Measurements from ENCODE around the gene BMPER. TPM values are rescaled to one million over a fixed set of nuclear protein-coding genes. Genes with fewer than 3 reads are reported as not detected.

The BMPER gene
- total RNA-seq, 1 donor from 2014 or later, result 5.2 TPM

DNA sequence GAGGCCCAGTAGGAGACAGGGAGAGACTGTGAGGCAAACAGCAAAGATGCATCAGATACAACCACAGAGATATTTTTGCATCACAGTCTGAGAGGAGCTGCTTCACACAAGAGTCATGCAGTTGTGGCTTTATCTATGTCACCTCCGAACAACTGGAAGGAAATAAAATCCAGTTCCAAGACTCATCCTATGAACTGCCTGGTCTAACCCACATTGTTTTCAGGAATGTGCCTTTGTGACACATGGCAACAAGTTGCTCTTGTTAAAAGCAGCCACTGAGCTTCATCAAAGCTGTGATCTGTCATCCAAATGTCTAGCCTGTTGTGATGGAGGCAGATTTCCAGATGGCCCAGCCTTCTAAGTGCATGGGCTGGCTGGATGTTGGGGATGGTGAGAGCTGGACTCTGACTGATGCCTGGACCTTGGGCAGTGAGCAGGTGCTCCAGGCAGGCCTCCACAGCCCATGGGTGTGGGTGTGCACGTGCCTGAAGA, 255.0 kb downstream of the BMPER start:
- Histone ChIP-seq H3K4me1 (peaks cover 20% of the 10 kb centered on the region), H3K9me3 (no peaks in the 10 kb centered on the region), H3K27me3 (no peaks in the 10 kb centered on the region), H3K4me3 (no peak overlapping the region), H3K27ac (no peak overlapping the region), H3K36me3 (no peaks in the 10 kb centered on the region)
- intact Hi-C loops (cut with DNase I), result no loop called here
- TF ChIP-seq POLR2AphosphoS5 (IDR thresholded peaks at IDR 0.05; ENCODE audit: insufficient read depth in 1 of 2, low read depth in 1 of 2) (no peak), POLR2A (IDR thresholded peaks at IDR 0.05) (no peak)
- TF ChIP-seq, protein P1, sequence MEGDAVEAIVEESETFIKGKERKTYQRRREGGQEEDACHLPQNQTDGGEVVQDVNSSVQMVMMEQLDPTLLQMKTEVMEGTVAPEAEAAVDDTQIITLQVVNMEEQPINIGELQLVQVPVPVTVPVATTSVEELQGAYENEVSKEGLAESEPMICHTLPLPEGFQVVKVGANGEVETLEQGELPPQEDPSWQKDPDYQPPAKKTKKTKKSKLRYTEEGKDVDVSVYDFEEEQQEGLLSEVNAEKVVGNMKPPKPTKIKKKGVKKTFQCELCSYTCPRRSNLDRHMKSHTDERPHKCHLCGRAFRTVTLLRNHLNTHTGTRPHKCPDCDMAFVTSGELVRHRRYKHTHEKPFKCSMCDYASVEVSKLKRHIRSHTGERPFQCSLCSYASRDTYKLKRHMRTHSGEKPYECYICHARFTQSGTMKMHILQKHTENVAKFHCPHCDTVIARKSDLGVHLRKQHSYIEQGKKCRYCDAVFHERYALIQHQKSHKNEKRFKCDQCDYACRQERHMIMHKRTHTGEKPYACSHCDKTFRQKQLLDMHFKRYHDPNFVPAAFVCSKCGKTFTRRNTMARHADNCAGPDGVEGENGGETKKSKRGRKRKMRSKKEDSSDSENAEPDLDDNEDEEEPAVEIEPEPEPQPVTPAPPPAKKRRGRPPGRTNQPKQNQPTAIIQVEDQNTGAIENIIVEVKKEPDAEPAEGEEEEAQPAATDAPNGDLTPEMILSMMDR (IDR thresholded peaks at IDR 0.05), result no peak
- DNase-seq (ENCODE audit: extremely low spot score in 2 of 2), result no peak

DNA sequence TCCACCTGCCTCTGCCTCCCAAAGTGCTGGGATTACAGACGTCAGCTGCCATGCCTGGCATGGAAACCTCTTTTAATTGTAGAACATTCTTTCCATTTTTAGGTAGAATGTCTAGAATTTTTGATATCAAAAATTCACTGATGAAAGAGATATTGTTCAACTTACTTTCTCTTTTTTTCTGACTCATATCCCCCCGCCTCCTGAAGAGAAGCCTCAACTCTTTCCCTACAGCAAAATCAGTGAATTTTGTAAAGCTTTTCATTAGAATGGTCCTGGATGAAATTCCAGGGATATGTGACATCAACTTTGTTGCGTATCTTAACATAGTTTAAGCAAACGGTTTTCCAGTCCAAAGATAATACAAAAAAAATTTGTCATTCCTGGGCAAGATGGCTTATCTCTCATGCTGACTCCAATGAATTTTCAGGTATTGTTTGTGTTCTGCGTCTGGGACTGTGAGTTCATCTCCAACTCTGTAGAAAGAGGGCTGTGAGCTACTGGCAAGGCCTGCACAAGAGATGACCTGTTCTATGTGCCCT, 256.8 kb downstream of the BMPER start:
- DNase-seq (ENCODE audit: extremely low spot score in 2 of 2), result no peak
- Histone ChIP-seq H3K36me3 (no peaks in the 10 kb centered on the region), H3K9me3 (no peaks in the 10 kb centered on the region), H3K4me3 (no peak overlapping the region), H3K27me3 (no peaks in the 10 kb centered on the region), H3K27ac (no peak overlapping the region), H3K4me1 (peaks cover 2% of the 10 kb centered on the region)
- TF ChIP-seq, protein P1 (IDR thresholded peaks at IDR 0.05), result no peak
- TF ChIP-seq POLR2A (IDR thresholded peaks at IDR 0.05), result no peak
- TF ChIP-seq POLR2AphosphoS5 (IDR thresholded peaks at IDR 0.05; ENCODE audit: insufficient read depth in 1 of 2, low read depth in 1 of 2), result no peak
- intact Hi-C loops (cut with DNase I), result no loop called here

DNA sequence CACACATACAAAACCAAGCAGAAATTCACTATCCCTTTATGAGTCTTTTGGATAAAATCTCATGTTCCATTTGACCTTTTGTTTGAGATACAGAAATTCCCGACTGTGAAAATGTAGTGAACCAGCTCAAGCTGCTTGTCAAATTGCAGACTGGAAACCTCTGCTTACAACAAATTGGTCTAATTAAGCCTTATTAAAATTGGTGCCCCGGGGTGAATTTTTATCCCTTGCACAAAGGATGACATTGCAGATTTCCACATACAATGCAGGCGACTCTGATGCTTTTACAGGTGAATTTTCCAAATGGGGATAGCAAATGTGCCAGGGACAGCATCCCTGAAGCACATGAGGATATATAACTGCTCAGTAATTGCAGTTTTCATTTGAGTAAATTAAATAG, 257.3 kb downstream of the BMPER start:
- no peak for DNase-seq (ENCODE audit: extremely low spot score in 2 of 2)
- no peaks in the 10 kb centered on the region for H3K36me3 ChIP-seq

DNA sequence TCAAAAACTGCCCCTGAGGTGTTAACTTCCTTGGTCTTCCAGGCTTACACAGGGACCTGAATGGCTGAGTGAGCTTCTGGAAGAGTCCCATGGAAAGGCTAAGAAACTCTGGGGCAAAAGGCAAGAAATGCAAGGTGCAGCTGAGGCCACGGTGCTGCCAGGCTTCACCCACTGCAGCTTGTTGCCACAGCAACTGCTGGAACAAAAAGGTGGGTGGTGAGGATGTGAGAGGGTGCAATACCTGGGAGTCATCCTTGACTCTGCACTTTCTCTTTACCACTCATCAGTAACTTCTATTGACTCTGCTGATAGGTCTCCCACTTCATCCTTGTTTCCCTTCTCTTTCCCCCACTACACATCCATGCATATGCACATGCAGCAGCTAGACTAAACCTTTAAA, 258.6 kb downstream of the BMPER start:
- Histone ChIP-seq H3K9me3 (no peaks in the 10 kb centered on the region), H3K27me3 (no peaks in the 10 kb centered on the region)
- intact Hi-C loops (cut with DNase I), result no loop called here

More for the DNA sequence above, 257.3 kb downstream of the BMPER start:
- no peaks in the 10 kb centered on the region for H3K4me1 ChIP-seq
- H3K9me3 ChIP-seq, result no peaks in the 10 kb centered on the region
- no peaks in the 10 kb centered on the region for H3K27me3 ChIP-seq
- TF ChIP-seq POLR2AphosphoS5 (IDR thresholded peaks at IDR 0.05; ENCODE audit: insufficient read depth in 1 of 2, low read depth in 1 of 2), result no peak
- no peak for TF ChIP-seq POLR2A (IDR thresholded peaks at IDR 0.05)
- TF ChIP-seq, protein P1 (IDR thresholded peaks at IDR 0.05), result no peak
- no peak overlapping the region for H3K27ac ChIP-seq
- intact Hi-C loops (cut with DNase I), result no loop called here
- H3K4me3 ChIP-seq, result no peak overlapping the region

DNA sequence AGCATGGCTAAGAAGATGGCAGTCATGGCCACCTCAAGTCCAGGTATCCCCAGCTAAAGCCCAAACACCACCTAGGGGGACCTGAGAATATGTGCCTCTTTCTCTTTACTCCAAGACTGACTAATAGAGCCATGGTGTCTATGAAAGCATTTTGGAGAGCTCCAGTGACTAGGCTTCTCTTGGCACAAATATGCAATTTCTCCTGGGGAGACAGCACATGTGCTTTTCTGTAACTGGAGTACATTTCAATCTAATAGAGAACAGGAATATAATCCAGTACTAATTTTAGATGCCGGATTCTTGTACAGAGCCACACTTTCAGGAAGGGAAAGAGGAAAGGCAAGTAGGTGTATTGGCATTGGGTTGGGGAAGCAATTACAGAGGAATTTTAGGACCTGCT, 260.1 kb downstream of the BMPER start:
- Histone ChIP-seq H3K4me1 (no peaks in the 10 kb centered on the region), H3K36me3 (no peaks in the 10 kb centered on the region), H3K4me3 (no peak overlapping the region), H3K27me3 (no peaks in the 10 kb centered on the region), H3K27ac (no peak overlapping the region), H3K9me3 (no peaks in the 10 kb centered on the region)
- TF ChIP-seq POLR2A (IDR thresholded peaks at IDR 0.05) (no peak), POLR2AphosphoS5 (IDR thresholded peaks at IDR 0.05; ENCODE audit: insufficient read depth in 1 of 2, low read depth in 1 of 2) (no peak)
- TF ChIP-seq, protein P1 (IDR thresholded peaks at IDR 0.05), result no peak
- intact Hi-C loops (cut with DNase I), result no loop called here
- DNase-seq (ENCODE audit: extremely low spot score in 2 of 2), result no peak

More for the DNA sequence above, 258.6 kb downstream of the BMPER start:
- TF ChIP-seq POLR2AphosphoS5 (IDR thresholded peaks at IDR 0.05; ENCODE audit: insufficient read depth in 1 of 2, low read depth in 1 of 2) (no peak), POLR2A (IDR thresholded peaks at IDR 0.05) (no peak)
- TF ChIP-seq, protein P1 (IDR thresholded peaks at IDR 0.05), result no peak
- no peak for DNase-seq (ENCODE audit: extremely low spot score in 2 of 2)
- Histone ChIP-seq H3K27ac (no peak overlapping the region), H3K4me1 (no peaks in the 10 kb centered on the region), H3K4me3 (no peak overlapping the region), H3K36me3 (no peaks in the 10 kb centered on the region)

Measured in vagina (tissue), 2 donors.